ENCODE data around the gene SLC1A2. TPM values are rescaled to one million over a fixed set of nuclear protein-coding genes. Genes with fewer than 3 reads are reported as not detected.

SLC1A2 gene
- total RNA-seq, 1 experiment from 2014 or later = 0.50 TPM

DNA sequence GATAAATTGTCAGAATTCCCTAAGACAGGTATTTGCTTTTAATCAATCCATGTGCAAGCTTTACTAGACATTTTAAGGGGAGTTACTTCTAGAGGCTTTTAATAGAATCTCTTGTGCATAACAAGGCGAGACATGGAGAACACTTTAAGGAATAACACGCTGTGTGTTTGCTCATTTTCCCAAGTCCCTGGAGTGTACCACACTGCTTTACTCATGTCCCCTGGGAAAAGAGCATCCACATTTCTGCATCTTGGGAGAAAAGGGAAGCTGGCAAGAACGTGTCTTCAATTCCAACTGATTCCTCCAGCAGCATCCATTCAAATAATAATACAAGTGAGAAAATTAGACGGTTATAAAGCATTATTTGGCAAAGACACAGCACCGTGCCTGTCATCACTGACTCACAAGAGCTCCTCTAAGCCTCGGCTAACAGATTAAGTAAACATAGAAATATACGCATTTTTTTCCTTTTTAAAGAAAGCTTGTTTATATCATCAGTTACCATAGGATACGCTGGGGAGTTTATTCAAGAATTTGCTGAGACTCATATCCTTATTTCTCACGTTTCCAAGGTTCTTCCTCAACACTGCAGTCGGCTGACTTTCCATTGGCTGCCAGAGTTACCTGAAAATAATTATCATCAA lies 158.9 kb downstream of the SLC1A2 start:
- Histone ChIP-seq H3K79me2 (ENCODE audit: insufficient read depth, low read length) (no peaks in the 10 kb centered on the region), H2BK20ac (ENCODE audit: low read depth, low read length, poor library complexity, severe bottlenecking) (no peak overlapping the region), H3K79me1 (ENCODE audit: insufficient read depth, low read depth, low read length, poor library complexity, severe bottlenecking) (no peaks in the 10 kb centered on the region), H2BK15ac (ENCODE audit: low read depth, low read length) (no peak overlapping the region), H4K8ac (replicated peaks; ENCODE audit: insufficient read length, low read depth, low read length) (no peak overlapping the region), H3K27ac (ENCODE audit: insufficient read length, low read depth, low read length) (no peak overlapping the region), H3K9me3 (ENCODE audit: control insufficient read depth, low read depth, low read length) (no peaks in the 10 kb centered on the region), H3K27me3 (ENCODE audit: insufficient read depth, low read length) (no peaks in the 10 kb centered on the region), H3K4ac (ENCODE audit: low read depth, low read length) (no peak overlapping the region), H2BK120ac (ENCODE audit: low read depth, low read length, poor library complexity, severe bottlenecking) (no peak overlapping the region), H3K4me1 (ENCODE audit: insufficient read depth, low read length) (no peaks in the 10 kb centered on the region), H2BK12ac (ENCODE audit: insufficient read length, low read depth, low read length) (no peak overlapping the region), H4K20me1 (ENCODE audit: control insufficient read depth, insufficient read depth, insufficient read length) (no peaks in the 10 kb centered on the region), H3K23ac (ENCODE audit: insufficient read length, low read depth, low read length) (no peak overlapping the region), H3K9ac (ENCODE audit: extremely low read depth, insufficient read length, low read length) (no peak overlapping the region), H3K23me2 (ENCODE audit: insufficient read length, low read depth, low read length, poor library complexity, severe bottlenecking) (no peaks in the 10 kb centered on the region), H2BK5ac (ENCODE audit: insufficient read length, low read length) (no peak overlapping the region), H2AK5ac (ENCODE audit: insufficient read length, low read length) (no peak overlapping the region), H3T11ph (ENCODE audit: low read length) (no peak overlapping the region), H4K91ac (ENCODE audit: insufficient read length, low read depth, low read length) (no peak overlapping the region), H4K5ac (ENCODE audit: insufficient read length, low read depth, low read length) (no peak overlapping the region), H3K56ac (ENCODE audit: insufficient read length, low read depth, low read length) (no peak overlapping the region), H3K14ac (ENCODE audit: insufficient read depth, low read length) (no peak overlapping the region), H3K4me2 (ENCODE audit: insufficient read depth, insufficient read length, low read length) (no peak overlapping the region), H3K18ac (ENCODE audit: insufficient read length, low read depth, low read length) (no peak overlapping the region), H2AFZ (ENCODE audit: low read length) (no peak overlapping the region)
- Mint-ChIP-seq H3K4me1 (no peaks in the 10 kb centered on the region), H3K9me3 (no peaks in the 10 kb centered on the region), H3K36me3 (ENCODE audit: insufficient read depth in 1 of 3, low read depth in 3 of 3) (no peaks in the 10 kb centered on the region), H3K4me3 (no peak overlapping the region), H3K27me3 (ENCODE audit: low read depth) (no peaks in the 10 kb centered on the region), H3K27ac (no peak overlapping the region)
- TF ChIP-seq, protein P1, sequence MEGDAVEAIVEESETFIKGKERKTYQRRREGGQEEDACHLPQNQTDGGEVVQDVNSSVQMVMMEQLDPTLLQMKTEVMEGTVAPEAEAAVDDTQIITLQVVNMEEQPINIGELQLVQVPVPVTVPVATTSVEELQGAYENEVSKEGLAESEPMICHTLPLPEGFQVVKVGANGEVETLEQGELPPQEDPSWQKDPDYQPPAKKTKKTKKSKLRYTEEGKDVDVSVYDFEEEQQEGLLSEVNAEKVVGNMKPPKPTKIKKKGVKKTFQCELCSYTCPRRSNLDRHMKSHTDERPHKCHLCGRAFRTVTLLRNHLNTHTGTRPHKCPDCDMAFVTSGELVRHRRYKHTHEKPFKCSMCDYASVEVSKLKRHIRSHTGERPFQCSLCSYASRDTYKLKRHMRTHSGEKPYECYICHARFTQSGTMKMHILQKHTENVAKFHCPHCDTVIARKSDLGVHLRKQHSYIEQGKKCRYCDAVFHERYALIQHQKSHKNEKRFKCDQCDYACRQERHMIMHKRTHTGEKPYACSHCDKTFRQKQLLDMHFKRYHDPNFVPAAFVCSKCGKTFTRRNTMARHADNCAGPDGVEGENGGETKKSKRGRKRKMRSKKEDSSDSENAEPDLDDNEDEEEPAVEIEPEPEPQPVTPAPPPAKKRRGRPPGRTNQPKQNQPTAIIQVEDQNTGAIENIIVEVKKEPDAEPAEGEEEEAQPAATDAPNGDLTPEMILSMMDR (conservative IDR thresholded peaks at IDR 0.05) = no peak
- no CpG with 5 or more reads among the region's 10 CpGs for WGBS (ENCODE audit: extremely low coverage, insufficient read length, low lambda C conversion rate)
- DNase-seq = no peak

All from H9 (cell line).